Kidney (tissue), 14 donors: ENCODE data around the gene BRD9. TPM values are rescaled to one million over a fixed set of nuclear protein-coding genes. Genes with fewer than 3 reads are reported as not detected.
"Not testable (repeated sequence)": the region's sequence is repeated elsewhere in the genome, so short reads cannot be mapped to it uniquely, and the experiment has no call there.

Experiments
- DNase-seq, 5 donors: peaks; one replicate each; pipeline ENCODE4 v3.0.0-alpha.2; 2013 to 2020
- FAIRE-seq: peaks from 2 replicates; lab custom pipeline; 2012; peaks lifted over from hg19 to GRCh38; lab: Jason Lieb, UNC
- H3K27ac ChIP-seq, 2 donors: one replicate each; pipeline ENCODE4 v1.7.0; 2013; ENCODE audit warnings: low read depth in 2 of 2, low read length in 2 of 2, inconsistent platforms in 1 of 2
- H3K27me3 ChIP-seq: one replicate; pipeline ENCODE4 v1.7.1; 2013; ENCODE audit warnings: low read length, inconsistent platforms; ENCODE audit not compliant: control insufficient read depth, insufficient read depth
- H3K36me3 ChIP-seq, 3 donors: one replicate each; pipeline versions ENCODE4 v1.7.0 to v1.7.1; 2013; ENCODE audit warnings: low read length in 3 of 3, control low read depth in 1 of 3, inconsistent platforms in 1 of 3; ENCODE audit not compliant: insufficient read depth in 3 of 3, control insufficient read depth in 2 of 3
- H3K4me1 ChIP-seq, 3 donors: one replicate each; pipeline versions ENCODE4 v1.7.0 to v1.7.1; 2013; ENCODE audit warnings: low read length in 3 of 3, inconsistent platforms in 1 of 3, low read depth in 1 of 3; ENCODE audit not compliant: control insufficient read depth in 2 of 3, insufficient read depth in 2 of 3
- H3K4me3 ChIP-seq, 3 donors: one replicate each; pipeline versions ENCODE4 v1.7.0 to v1.8.1; 2013; ENCODE audit warnings: low read length in 3 of 3, control low read depth in 1 of 3, inconsistent platforms in 1 of 3
- H3K9ac ChIP-seq, 3 donors: one replicate each; pipeline versions ENCODE4 v1.7.0 to v1.7.1; 2013; ENCODE audit warnings: low read length in 3 of 3, control low read depth in 1 of 3, inconsistent platforms in 1 of 3
- H3K9me3 ChIP-seq, 3 donors: one replicate each; pipeline versions ENCODE4 v1.7.0 to v1.7.1; 2013; ENCODE audit warnings: low read length in 3 of 3, control low read depth in 1 of 3, inconsistent platforms in 1 of 3; ENCODE audit not compliant: control insufficient read depth in 2 of 3, insufficient read depth in 1 of 3
- intact Hi-C: fragments of 100-400 bp; cut with DNase I; formaldehyde crosslinking; loops from one replicate; pipeline ENCODE4 v1.11.1; 2022
- polyA plus RNA-seq: library from polyadenylated mRNA; stranded (reverse); fragments of 350-450 nt; fragmentation: Illumina TruSeq; extraction: RNeasy Lipid Tissue Mini Kit (QIAGEN cat#74804); gene quantifications from one replicate; pipeline ENCODE4 v1.2.3, GENCODE V29; 2014; ENCODE audit warnings: low read depth, low replicate concordance; ENCODE audit not compliant: insufficient read depth
- total RNA-seq: library from RNA; stranded (reverse); fragmentation: NEBNext Ultra II Directional; extraction: Animal tissue kit (Norgen Biotek cat#: 25700); gene quantifications from one replicate; pipeline ENCODE4 v1.2.1, GENCODE V29; 2021
- TF ChIP-seq, protein P1 (sequence below): IDR thresholded peaks from 3 replicates; pipeline ENCODE4 v1.5.1; 2012; ENCODE audit warnings: mild to moderate bottlenecking, moderate library complexity, borderline replicate concordance; ENCODE audit not compliant: insufficient read depth; ENCODE audit errors: extremely low read depth
- donor health status: control.
- donor health status: control.
- donor health status: control.
- donor health status: control.
- donor health status: control.
- donor health status: DM: yes; HTN: yes; CAD: no.
- donor health status: Normal renal cell carcinoma (clear cell type).

Gene BRD9
- total and polyA plus RNA-seq, 2 donors from 2014 or later = 17.5 to 38.0 TPM

DNA sequence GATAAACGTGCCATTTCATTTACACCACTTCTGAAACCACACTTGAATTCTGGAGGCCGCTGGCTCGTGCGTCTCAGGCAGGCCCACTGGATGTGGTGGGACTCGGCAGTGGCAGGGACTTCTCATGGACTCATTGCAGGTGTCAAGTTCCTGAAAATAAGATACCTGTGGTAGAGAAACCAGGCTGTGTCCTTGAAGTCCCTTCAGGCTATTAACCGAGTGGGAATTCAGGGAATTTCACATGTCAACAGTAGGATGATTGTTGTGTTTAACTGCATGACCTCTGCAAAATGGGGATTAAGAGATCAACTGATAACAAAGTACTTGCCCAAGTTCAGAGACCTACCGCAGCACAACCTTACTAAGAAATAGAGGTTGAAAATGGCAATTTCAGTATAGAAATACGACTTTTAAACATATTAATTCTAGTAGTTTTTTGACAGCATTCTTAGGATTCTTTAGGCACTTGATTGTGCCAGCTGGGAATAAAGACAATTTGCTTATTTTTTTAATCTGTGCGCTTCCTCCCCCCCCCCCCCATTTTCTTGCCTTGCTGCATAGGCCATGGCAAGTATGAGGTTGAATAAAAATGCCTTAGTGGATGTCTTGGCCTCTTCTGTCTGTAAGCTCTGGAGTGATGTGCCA, 26.9 kb upstream of the BRD9 start:
- peak in 1 of 5 donors; percentile 3 for DNase-seq
- Histone ChIP-seq H3K27ac (no peak overlapping the region), H3K4me1 (no peaks in the 10 kb centered on the region), H3K4me3 (no peak overlapping the region), H3K9ac (no peak overlapping the region), H3K27me3 (no peaks in the 10 kb centered on the region), H3K36me3 (no peaks in the 10 kb centered on the region), H3K9me3 (no peaks in the 10 kb centered on the region)
- FAIRE-seq = no peak
- intact Hi-C loops = no loop called here
- TF ChIP-seq, protein P1, sequence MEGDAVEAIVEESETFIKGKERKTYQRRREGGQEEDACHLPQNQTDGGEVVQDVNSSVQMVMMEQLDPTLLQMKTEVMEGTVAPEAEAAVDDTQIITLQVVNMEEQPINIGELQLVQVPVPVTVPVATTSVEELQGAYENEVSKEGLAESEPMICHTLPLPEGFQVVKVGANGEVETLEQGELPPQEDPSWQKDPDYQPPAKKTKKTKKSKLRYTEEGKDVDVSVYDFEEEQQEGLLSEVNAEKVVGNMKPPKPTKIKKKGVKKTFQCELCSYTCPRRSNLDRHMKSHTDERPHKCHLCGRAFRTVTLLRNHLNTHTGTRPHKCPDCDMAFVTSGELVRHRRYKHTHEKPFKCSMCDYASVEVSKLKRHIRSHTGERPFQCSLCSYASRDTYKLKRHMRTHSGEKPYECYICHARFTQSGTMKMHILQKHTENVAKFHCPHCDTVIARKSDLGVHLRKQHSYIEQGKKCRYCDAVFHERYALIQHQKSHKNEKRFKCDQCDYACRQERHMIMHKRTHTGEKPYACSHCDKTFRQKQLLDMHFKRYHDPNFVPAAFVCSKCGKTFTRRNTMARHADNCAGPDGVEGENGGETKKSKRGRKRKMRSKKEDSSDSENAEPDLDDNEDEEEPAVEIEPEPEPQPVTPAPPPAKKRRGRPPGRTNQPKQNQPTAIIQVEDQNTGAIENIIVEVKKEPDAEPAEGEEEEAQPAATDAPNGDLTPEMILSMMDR = no peak

- H3K9me3 ChIP-seq, H3K36me3 ChIP-seq, H3K4me1 ChIP-seq, H3K27me3 ChIP-seq, H3K27ac ChIP-seq, H3K4me3 ChIP-seq, H3K9ac ChIP-seq, FAIRE-seq, intact Hi-C loops: not testable (repeated sequence)
- peak in 1 of 5 donors; percentile 11 for DNase-seq
These were observed 26.1 kb upstream of the BRD9 start for GRCh38 chr5:918717-919116.

DNA sequence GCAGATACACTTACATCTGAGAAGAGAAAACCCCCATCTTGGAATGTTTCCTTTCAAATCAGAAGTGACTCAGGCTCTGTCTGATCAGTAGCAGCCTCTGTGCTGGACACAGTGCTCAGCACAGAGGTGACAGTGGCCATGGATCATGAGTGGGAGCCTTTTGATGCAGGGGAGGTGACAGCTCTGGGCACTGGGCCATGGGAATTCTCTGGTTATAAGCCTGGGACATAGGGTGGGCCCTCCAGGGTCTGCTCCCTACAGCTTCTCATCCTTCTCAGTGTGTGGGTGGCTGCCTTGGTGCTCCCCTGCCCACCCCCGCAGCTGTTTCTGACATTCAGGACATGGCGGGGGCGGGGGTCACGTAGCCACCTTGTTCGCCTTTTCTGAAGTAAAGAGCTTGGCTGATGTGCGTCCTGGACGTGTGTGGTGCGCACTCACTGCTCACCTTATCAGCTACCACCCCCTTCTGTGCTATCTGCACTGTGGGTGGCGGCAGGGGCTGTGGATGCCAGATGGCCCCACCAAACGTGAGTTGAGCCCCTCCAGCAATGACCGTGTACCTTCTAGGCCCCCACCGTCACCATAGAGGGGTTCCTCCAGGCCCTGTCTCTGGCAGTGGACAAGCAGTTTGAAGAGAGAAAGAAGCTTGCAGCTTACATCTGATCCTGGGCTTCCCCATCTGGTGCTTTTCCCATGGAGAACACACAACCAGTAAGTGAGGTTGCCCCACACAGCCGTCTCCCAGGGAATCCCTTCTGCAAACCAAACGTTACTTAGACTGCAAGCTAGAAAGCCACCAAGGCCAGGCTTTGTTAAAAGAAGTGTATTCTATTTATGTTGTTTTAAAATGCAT, 24.1 kb upstream of the BRD9 start:
- Histone ChIP-seq H3K4me1 (no peaks in the 10 kb centered on the region), H3K27me3 (no peaks in the 10 kb centered on the region), H3K9me3 (no peaks in the 10 kb centered on the region), H3K27ac (no peak overlapping the region), H3K9ac (no peak overlapping the region), H3K36me3 (no peaks in the 10 kb centered on the region), H3K4me3 (no peak overlapping the region)
- DNase-seq = peak in 1 of 5 donors; percentile 29
- intact Hi-C loops = no loop called here
- TF ChIP-seq, protein P1 = no peak
- no peak for FAIRE-seq

GRCh38 chr5:915946-916345, 23.3 kb upstream of the BRD9 start:
- intact Hi-C loops = no loop called here
- no peaks in the 10 kb centered on the region for H3K36me3 ChIP-seq
- H3K9me3 ChIP-seq = no peaks in the 10 kb centered on the region
- H3K9ac ChIP-seq = no peak overlapping the region
- H3K27me3 ChIP-seq = no peaks in the 10 kb centered on the region
- no peak overlapping the region for H3K4me3 ChIP-seq
- DNase-seq (peak in 1 of 5 donors; percentile 33), FAIRE-seq (no peak)
- no peaks in the 10 kb centered on the region for H3K4me1 ChIP-seq
- TF ChIP-seq, protein P1 = no peak
- H3K27ac ChIP-seq = no peak overlapping the region

- H3K27me3 ChIP-seq, H3K4me3 ChIP-seq, H3K36me3 ChIP-seq, FAIRE-seq, H3K27ac ChIP-seq, H3K4me1 ChIP-seq, H3K9ac ChIP-seq, H3K9me3 ChIP-seq, intact Hi-C loops: not testable (repeated sequence)
- peak in 1 of 5 donors; percentile 15 for DNase-seq
These were observed 22.7 kb upstream of the BRD9 start for GRCh38 chr5:915346-915745.
